ENCODE results near the gene DZIP3.

The DZIP3 gene

DNA sequence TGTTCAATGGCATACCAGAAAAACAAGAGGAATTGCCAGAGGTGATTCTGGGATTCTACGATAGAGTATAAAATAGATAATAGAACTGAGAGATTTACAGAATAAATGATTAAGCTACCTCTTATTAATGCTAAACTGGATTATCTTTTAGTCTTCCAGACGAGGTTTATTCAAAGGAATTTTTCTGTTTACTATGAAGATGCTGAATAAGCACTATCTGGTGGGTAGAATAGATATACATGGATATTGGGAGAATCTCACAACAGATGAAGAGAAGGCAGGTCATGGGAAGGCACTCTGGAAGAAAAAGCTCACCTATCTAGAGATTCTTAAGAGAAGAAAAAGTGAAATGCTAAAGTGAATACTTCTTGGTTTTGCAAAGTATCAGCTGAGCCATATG, 11.5 kb upstream of the DZIP3 start:
- H3K27me3 ChIP-seq (ENCODE audit: insufficient read depth, low read length, poor library complexity, severe bottlenecking): no peaks in the 10 kb centered on the region
- no peak overlapping the region for H3K9ac ChIP-seq (ENCODE audit: low read depth, low read length, poor library complexity, severe bottlenecking)
- peaks cover 7% of the 10 kb centered on the region for H3K4me1 ChIP-seq (ENCODE audit: insufficient read depth, low read length, poor library complexity, severe bottlenecking)
- H3K79me2 ChIP-seq (ENCODE audit: insufficient read depth, low read length): peaks cover 29% of the 10 kb centered on the region
- H3K9me2 ChIP-seq (replicated peaks; ENCODE audit: low read depth, low read length): no peaks in the 10 kb centered on the region
- no peak overlapping the region for H2AFZ ChIP-seq (ENCODE audit: low read length)
- TF ChIP-seq, protein P1, sequence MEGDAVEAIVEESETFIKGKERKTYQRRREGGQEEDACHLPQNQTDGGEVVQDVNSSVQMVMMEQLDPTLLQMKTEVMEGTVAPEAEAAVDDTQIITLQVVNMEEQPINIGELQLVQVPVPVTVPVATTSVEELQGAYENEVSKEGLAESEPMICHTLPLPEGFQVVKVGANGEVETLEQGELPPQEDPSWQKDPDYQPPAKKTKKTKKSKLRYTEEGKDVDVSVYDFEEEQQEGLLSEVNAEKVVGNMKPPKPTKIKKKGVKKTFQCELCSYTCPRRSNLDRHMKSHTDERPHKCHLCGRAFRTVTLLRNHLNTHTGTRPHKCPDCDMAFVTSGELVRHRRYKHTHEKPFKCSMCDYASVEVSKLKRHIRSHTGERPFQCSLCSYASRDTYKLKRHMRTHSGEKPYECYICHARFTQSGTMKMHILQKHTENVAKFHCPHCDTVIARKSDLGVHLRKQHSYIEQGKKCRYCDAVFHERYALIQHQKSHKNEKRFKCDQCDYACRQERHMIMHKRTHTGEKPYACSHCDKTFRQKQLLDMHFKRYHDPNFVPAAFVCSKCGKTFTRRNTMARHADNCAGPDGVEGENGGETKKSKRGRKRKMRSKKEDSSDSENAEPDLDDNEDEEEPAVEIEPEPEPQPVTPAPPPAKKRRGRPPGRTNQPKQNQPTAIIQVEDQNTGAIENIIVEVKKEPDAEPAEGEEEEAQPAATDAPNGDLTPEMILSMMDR (conservative IDR thresholded peaks at IDR 0.05; ENCODE audit: low read length): no peak
- TF ChIP-seq EZH2phosphoT487 (IDR thresholded peaks at IDR 0.05; ENCODE audit: borderline replicate concordance): no peak
- H4K20me1 ChIP-seq (ENCODE audit: insufficient read depth, low read length, poor library complexity, severe bottlenecking): peaks cover 8% of the 10 kb centered on the region
- peaks cover 75% of the 10 kb centered on the region for H3K36me3 ChIP-seq (ENCODE audit: insufficient read depth, low read length)
- H3F3A ChIP-seq (ENCODE audit: low read depth): peaks cover 6% of the 10 kb centered on the region; the same call in 1 of the 2 replicates
- no peak overlapping the region for H3K4me2 ChIP-seq (ENCODE audit: low read depth, low read length, poor library complexity, severe bottlenecking)
- H3K4me3 ChIP-seq (ENCODE audit: low read length, poor library complexity, severe bottlenecking): no peak overlapping the region
- H3K9me3 ChIP-seq (ENCODE audit: insufficient read depth, low read depth, low read length): no peaks in the 10 kb centered on the region

DNA sequence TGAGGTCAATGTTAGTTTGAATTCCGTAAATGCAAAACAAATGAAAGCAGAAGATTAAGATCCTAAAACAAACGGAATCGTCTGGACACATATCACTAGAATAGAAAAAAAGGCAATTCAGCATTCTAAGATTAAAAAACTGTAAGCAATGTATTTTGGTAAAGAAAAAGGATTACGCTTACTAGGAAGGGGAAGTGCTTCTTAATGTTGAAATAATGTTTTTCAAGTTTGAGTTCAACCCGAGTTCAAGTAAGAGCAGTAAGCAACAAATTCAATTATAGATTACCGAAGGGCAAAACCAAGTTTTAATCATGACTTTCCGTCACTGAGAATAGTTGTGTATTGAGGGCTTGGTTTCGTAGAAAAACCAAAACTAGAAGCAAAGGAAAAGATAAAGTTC, 921 bp upstream of the DZIP3 start:
- H4K20me1 ChIP-seq (ENCODE audit: insufficient read depth, low read length, poor library complexity, severe bottlenecking): peaks cover 20% of the 10 kb centered on the region
- H3K4me3 ChIP-seq (ENCODE audit: low read length, poor library complexity, severe bottlenecking): peak overlapping the region; percentile 83
- peak overlapping the region; percentile 88 for H2AFZ ChIP-seq (ENCODE audit: low read length)
- H3F3A ChIP-seq (ENCODE audit: low read depth): no peaks in the 10 kb centered on the region
- no peaks in the 10 kb centered on the region for H3K27me3 ChIP-seq (ENCODE audit: insufficient read depth, low read length, poor library complexity, severe bottlenecking)
- H3K9me3 ChIP-seq (ENCODE audit: insufficient read depth, low read depth, low read length): no peaks in the 10 kb centered on the region
- no peaks in the 10 kb centered on the region for H3K9me2 ChIP-seq (replicated peaks; ENCODE audit: low read depth, low read length)
- peaks cover 73% of the 10 kb centered on the region for H3K79me2 ChIP-seq (ENCODE audit: insufficient read depth, low read length)
- peak overlapping the region; percentile 88 for H3K4me2 ChIP-seq (ENCODE audit: low read depth, low read length, poor library complexity, severe bottlenecking)
- peak overlapping the region; percentile 90 for H3K9ac ChIP-seq (ENCODE audit: low read depth, low read length, poor library complexity, severe bottlenecking)
- peaks cover 55% of the 10 kb centered on the region for H3K4me1 ChIP-seq (ENCODE audit: insufficient read depth, low read length, poor library complexity, severe bottlenecking)
- no peaks in the 10 kb centered on the region for H3K36me3 ChIP-seq (ENCODE audit: insufficient read depth, low read length)
- TF ChIP-seq, protein P1 (conservative IDR thresholded peaks at IDR 0.05; ENCODE audit: low read length): no peak
- TF ChIP-seq EZH2phosphoT487 (IDR thresholded peaks at IDR 0.05; ENCODE audit: borderline replicate concordance): no peak

DNA sequence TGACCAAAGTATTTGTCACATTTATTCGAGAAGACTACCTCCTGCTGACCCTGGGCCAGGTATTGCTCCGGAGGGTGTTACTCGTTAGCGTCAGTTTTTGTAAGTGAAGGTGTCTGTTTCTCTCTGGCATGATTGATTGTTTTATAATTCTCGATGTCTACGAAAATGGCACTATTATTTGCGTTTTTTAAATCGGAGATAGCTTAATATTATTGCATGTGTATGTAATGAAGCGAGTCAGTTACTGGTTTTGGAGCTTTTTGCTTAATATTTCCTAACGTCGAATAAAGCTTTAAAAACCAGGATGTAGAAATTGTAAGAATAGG, 439 bp downstream of the DZIP3 start:
- Histone ChIP-seq H4K20me1 (ENCODE audit: insufficient read depth, low read length, poor library complexity, severe bottlenecking) (peaks cover 19% of the 10 kb centered on the region), H3K4me2 (ENCODE audit: low read depth, low read length, poor library complexity, severe bottlenecking) (peak overlapping the region; percentile 83), H3K9ac (ENCODE audit: low read depth, low read length, poor library complexity, severe bottlenecking) (peak overlapping the region; percentile 90), H3F3A (ENCODE audit: low read depth) (no peaks in the 10 kb centered on the region), H3K9me2 (replicated peaks; ENCODE audit: low read depth, low read length) (no peaks in the 10 kb centered on the region), H3K36me3 (ENCODE audit: insufficient read depth, low read length) (no peaks in the 10 kb centered on the region), H3K27me3 (ENCODE audit: insufficient read depth, low read length, poor library complexity, severe bottlenecking) (no peaks in the 10 kb centered on the region), H3K4me3 (ENCODE audit: low read length, poor library complexity, severe bottlenecking) (peak overlapping the region; percentile 83), H3K4me1 (ENCODE audit: insufficient read depth, low read length, poor library complexity, severe bottlenecking) (peaks cover 42% of the 10 kb centered on the region), H3K9me3 (ENCODE audit: insufficient read depth, low read depth, low read length) (no peaks in the 10 kb centered on the region), H2AFZ (ENCODE audit: low read length) (peak overlapping the region; percentile 88), H3K79me2 (ENCODE audit: insufficient read depth, low read length) (peaks cover 60% of the 10 kb centered on the region)
- TF ChIP-seq EZH2phosphoT487 (IDR thresholded peaks at IDR 0.05; ENCODE audit: borderline replicate concordance): no peak
- TF ChIP-seq, protein P1 (conservative IDR thresholded peaks at IDR 0.05; ENCODE audit: low read length): no peak

Data from Loucy (cell line).